H1 (cell line): ENCODE results near the gene NASP.

Experiments used
- CBX8 ChIP-seq: fragments of 300-800, 300-1000 bp; sonication (generic); IDR thresholded peaks from 2 replicates; pipeline ENCODE4 v1.7.1; 2016; ENCODE audit warnings: low read depth, low read length, borderline replicate concordance
- CREB1 ChIP-seq: IDR thresholded peaks from 2 replicates; pipeline ENCODE4 v1.6.1; 2012; ENCODE audit warnings: inconsistent platforms
- CTCF ChIP-seq, 3 experiments: IDR thresholded peaks; 1 replicate in 2 of 3; 2 replicates in 1 of 3; pipeline versions ENCODE4 v1.5.1 to v1.6.1; 2011; ENCODE audit warnings: low read length in 3 of 3, mild to moderate bottlenecking in 3 of 3, inconsistent platforms in 2 of 3, low read depth in 1 of 3, moderate library complexity in 1 of 3; ENCODE audit not compliant: insufficient read depth in 1 of 3; ENCODE audit errors: control extremely low read depth in 1 of 3
- EP300 ChIP-seq, 2 experiments: IDR thresholded peaks; 1 replicate in 1 of 2; 2 replicates in 1 of 2; pipeline ENCODE4 v1.6.1; 2011 to 2012; ENCODE audit warnings: low read depth in 2 of 2, low read length in 2 of 2, mild to moderate bottlenecking in 2 of 2, borderline replicate concordance in 1 of 2, inconsistent platforms in 1 of 2, moderate library complexity in 1 of 2
- EZH2 ChIP-seq: fragments of 200-600 bp; sonication (generic); IDR thresholded peaks from 2 replicates; pipeline ENCODE4 v1.7.1; 2012; ENCODE audit warnings: low read depth, mild to moderate bottlenecking, moderate library complexity, low read length, inconsistent platforms; ENCODE audit not compliant: severe bottlenecking
- JUND ChIP-seq: IDR thresholded peaks from 2 replicates; pipeline ENCODE4 v1.6.1; 2011; ENCODE audit warnings: mild to moderate bottlenecking, improper control_type of control experiment, low read length
- NRF1 ChIP-seq: IDR thresholded peaks from 2 replicates; pipeline ENCODE4 v1.6.1; 2011; ENCODE audit warnings: mild to moderate bottlenecking, low read depth, low read length, improper control_type of control experiment
- PHF8 ChIP-seq: fragments of 200-600 bp; sonication (generic); conservative IDR thresholded peaks from 2 replicates; pipeline ENCODE4 v1.7.1; 2012; ENCODE audit warnings: low read depth, mild to moderate bottlenecking, inconsistent platforms, low read length, moderate library complexity
- RFX5 ChIP-seq: IDR thresholded peaks from 2 replicates; pipeline ENCODE4 v1.6.1; 2011; ENCODE audit warnings: low read depth, low read length, improper control_type of control experiment, borderline replicate concordance
- SIX5 ChIP-seq: IDR thresholded peaks from 2 replicates; pipeline ENCODE4 v1.6.1; 2011; ENCODE audit warnings: mild to moderate bottlenecking, low read depth, low read length
- TAF1 ChIP-seq: IDR thresholded peaks from 2 replicates; pipeline ENCODE4 v1.6.1; 2011; ENCODE audit warnings: mild to moderate bottlenecking, low read depth, low read length

GRCh38 chr1:45554198-45554597 lies 29.6 kb upstream of the NASP start:
- TF ChIP-seq CTCF (IDR thresholded peaks at IDR 0.05; ENCODE audit: control extremely low read depth in 1 of 3, insufficient read depth in 1 of 3, low read depth in 1 of 3, low read length in 3 of 3) (no peak), RFX5 (no peak), PHF8 (no peak), JUND (no peak), NRF1 (no peak), CBX8 (no peak), SIX5 (no peak), TAF1 (no peak), CREB1 (no peak), EZH2 (no peak), EP300 (IDR thresholded peaks at IDR 0.05; ENCODE audit: borderline replicate concordance in 1 of 2, low read depth in 2 of 2, low read length in 2 of 2) (no peak)
